HFFc6 (cell line): ENCODE data around the gene PICK1. TPM values are rescaled to one million over a fixed set of nuclear protein-coding genes. Genes with fewer than 3 reads are reported as not detected.
A peak's percentile ranks its signal among the peaks of the same experiment; 100 is the strongest.

Experiments
- DNase-seq: peaks from one replicate; pipeline ENCODE4 v3.0.0-alpha.2; 2018
- H3K27ac Mint-ChIP-seq: 2 replicates; pipeline ENCODE4 v1.8.0; 2020; ENCODE audit warnings: mild to moderate bottlenecking, mixed read lengths
- H3K27me3 Mint-ChIP-seq: 2 replicates; pipeline ENCODE4 v1.8.0; 2021; ENCODE audit warnings: mild to moderate bottlenecking, moderate library complexity, mixed read lengths; ENCODE audit not compliant: insufficient read depth
- H3K36me3 Mint-ChIP-seq: 2 replicates; pipeline ENCODE4 v1.8.0; 2021; ENCODE audit warnings: low read depth, mixed read lengths
- H3K4me1 Mint-ChIP-seq: 2 replicates; pipeline ENCODE4 v1.8.0; 2020; ENCODE audit warnings: low read depth, mixed read lengths
- H3K4me3 Mint-ChIP-seq: 2 replicates; pipeline ENCODE4 v1.8.0; 2020; ENCODE audit warnings: mild to moderate bottlenecking, moderate library complexity, mixed read lengths
- H3K9me3 Mint-ChIP-seq: 2 replicates; pipeline ENCODE4 v1.8.0; 2020; ENCODE audit warnings: mild to moderate bottlenecking, mixed read lengths
- CTCF ChIP-seq: fragments of 200-600 bp; sonication (generic); IDR thresholded peaks from 2 replicates; pipeline ENCODE4 v1.5.0; 2021; ENCODE audit warnings: antibody characterized with exemption, mild to moderate bottlenecking
- long read RNA-seq: library from polyadenylated mRNA; unstranded; transcript quantifications from one replicate; pipeline ENCODE4 v2.0.0, GENCODE V29; 2019
- total RNA-seq, 6 experiments: library from RNA; stranded (reverse); fragmentation: NEBNext Ultra II Directional; extraction: Animal tissue kit (Norgen Biotek cat#: 25700); gene quantifications; 2 replicates in 1 of 6; 3 replicates in 5 of 6; pipeline ENCODE4 v1.2.3, GENCODE V29; 2021

The PICK1 gene
- total RNA-seq = 1 to 10 TPM; 7.0 to 10.0 (median 7.7) TPM
- long read RNA-seq, partial matches to known transcripts = 1 of 6 reads
- long read RNA-seq, other reads (novel, unspliced or antisense) = 2 of 6 reads

- Mint-ChIP-seq H3K4me1 (peaks cover 8% of the 10 kb centered on the region), H3K9me3 (no peaks in the 10 kb centered on the region), H3K27me3 (peaks cover 9% of the 10 kb centered on the region), H3K27ac (peak within 1 kb of the TSS; percentile 85), H3K4me3 (peak within 1 kb of the TSS; percentile 87), H3K36me3 (no peaks in the 10 kb centered on the region)
- no peak for TF ChIP-seq CTCF
- DNase-seq = peak; percentile 82
These were observed at the start of gene PICK1 for GRCh38 chr22:38056969-38057891. Gene PICK1, plus strand, starts transcription at chr22:38057404. Its CDS starts 406 bp downstream, at chr22:38057810.

GRCh38 chr22:38009000-38009806 lies 48.0 kb upstream of the PICK1 start:
- Mint-ChIP-seq H3K27ac (no peak overlapping the region), H3K27me3 (peaks cover 11% of the 10 kb centered on the region), H3K9me3 (no peaks in the 10 kb centered on the region), H3K4me3 (no peak overlapping the region), H3K36me3 (no peaks in the 10 kb centered on the region), H3K4me1 (peaks cover 10% of the 10 kb centered on the region)
- TF ChIP-seq CTCF = no peak
- DNase-seq = no peak

GRCh38 chr22:38012604-38013072 lies 44.6 kb upstream of the PICK1 start:
- Mint-ChIP-seq H3K9me3 (no peaks in the 10 kb centered on the region), H3K4me1 (peaks cover 15% of the 10 kb centered on the region), H3K36me3 (no peaks in the 10 kb centered on the region), H3K4me3 (no peak overlapping the region), H3K27ac (no peak overlapping the region), H3K27me3 (peaks cover 6% of the 10 kb centered on the region)
- TF ChIP-seq CTCF = no peak
- no peak for DNase-seq

GRCh38 chr22:38014083-38014482 lies 43.1 kb upstream of the PICK1 start:
- Mint-ChIP-seq H3K36me3 (no peaks in the 10 kb centered on the region), H3K4me1 (peaks cover 16% of the 10 kb centered on the region), H3K9me3 (no peaks in the 10 kb centered on the region), H3K27ac (no peak overlapping the region), H3K27me3 (peaks cover 10% of the 10 kb centered on the region), H3K4me3 (no peak overlapping the region)
- TF ChIP-seq CTCF = no peak
- DNase-seq = no peak
